Placental pericyte (primary cell): ENCODE results near the gene TRPV3. TPM values are rescaled to one million over a fixed set of nuclear protein-coding genes. Genes with fewer than 3 reads are reported as not detected.

Experiments
- total RNA-seq: library from RNA; depleted of rRNA; stranded (reverse); fragments of >200 nt; gene quantifications from 2 replicates; pipeline ENCODE4 v1.2.3, GENCODE V29; 2012

Gene TRPV3
- 1.4 and 5.5 TPM in 2 replicates for total RNA-seq

GRCh38 chr17:3557768-3558583 lies at the start of gene TRPV3:
Gene TRPV3 (minus strand): TSS chr17:3557812. CDS start chr17:3554850, 2,962 bp downstream.

DNA sequence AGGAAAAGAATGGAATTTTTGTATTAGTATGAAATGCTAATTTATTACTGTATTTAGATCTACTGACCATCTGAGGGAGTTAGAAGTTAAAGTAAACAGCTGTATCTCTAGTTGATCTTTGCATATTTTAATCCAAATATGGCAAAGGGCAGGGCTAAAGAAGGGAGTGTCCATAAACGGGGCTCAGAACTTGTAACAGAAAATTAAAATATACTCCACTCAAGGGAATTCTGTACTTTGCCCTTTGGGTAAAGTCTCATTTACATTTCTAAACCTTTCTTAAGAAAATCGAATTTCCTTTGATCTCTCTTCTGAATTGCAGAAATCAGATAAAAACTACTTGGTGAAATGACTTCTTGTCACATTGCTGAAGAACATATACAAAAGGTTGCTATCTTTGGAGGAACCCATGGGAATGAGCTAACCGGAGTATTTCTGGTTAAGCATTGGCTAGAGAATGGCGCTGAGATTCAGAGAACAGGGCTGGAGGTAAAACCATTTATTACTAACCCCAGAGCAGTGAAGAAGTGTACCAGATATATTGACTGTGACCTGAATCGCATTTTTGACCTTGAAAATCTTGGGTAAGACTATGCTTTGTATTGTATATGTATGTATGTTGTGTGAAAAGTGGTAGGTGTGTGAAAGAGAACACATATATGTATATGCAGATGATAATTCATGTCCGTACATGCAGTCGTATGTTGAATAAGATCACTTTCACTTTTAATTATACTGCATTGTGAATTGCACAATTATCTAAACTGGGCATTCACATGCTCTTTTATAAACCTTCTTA lies 81.6 kb downstream of the TRPV3 start, which contains the start of gene ASPA:
Gene ASPA, plus strand, starts transcription at position 186 of the 799 bp plus-strand sequence. Its CDS starts 163 bp downstream, at position 349.

GRCh38 chr17:3471599-3471998 lies 86.0 kb downstream of the TRPV3 start, which contains the start of gene SPATA22:
Gene SPATA22 (minus strand): TSS chr17:3471819. CDS start chr17:3469325, 2,494 bp downstream.

Other genes with a start within 250 kb of the TRPV3 start
- gene OR3A2, start 171.5 kb downstream of the TRPV3 start, total RNA-seq, result 1.7 and 4.8 TPM in 2 replicates
- not detected in 2 replicates for gene OR1E1, start 159.4 kb downstream of the TRPV3 start, total RNA-seq
- not detected in 2 replicates for gene OR3A3, start 146.4 kb downstream of the TRPV3 start, total RNA-seq
- 0.14 TPM in 1 of 2 replicates, not detected in the other for gene OR1E2, start 124.0 kb downstream of the TRPV3 start, total RNA-seq
- 0.14 and 0.22 TPM in 2 replicates for gene SPATA22, start 86.0 kb downstream of the TRPV3 start, total RNA-seq
- 0.22 TPM in 1 of 2 replicates, not detected in the other for gene ASPA, start 81.8 kb downstream of the TRPV3 start, total RNA-seq
- gene TRPV1, start 51.6 kb upstream of the TRPV3 start, total RNA-seq, result 2.1 and 4.4 TPM in 2 replicates
- 11.2 and 23.3 TPM in 2 replicates for gene SHPK, start 78.4 kb upstream of the TRPV3 start, total RNA-seq
- gene CTNS, start 78.9 kb upstream of the TRPV3 start, total RNA-seq, result 15.7 and 74.2 TPM in 2 replicates
- gene TAX1BP3, start 110.8 kb upstream of the TRPV3 start, total RNA-seq, result 192 and 236 TPM in 2 replicates
- 9.9 and 12.0 TPM in 2 replicates for gene EMC6, start 111.0 kb upstream of the TRPV3 start, total RNA-seq
- 0.44 and 2.0 TPM in 2 replicates for gene P2RX5, start 138.3 kb upstream of the TRPV3 start, total RNA-seq
- gene HASPIN, start 166.1 kb upstream of the TRPV3 start, total RNA-seq, result 0.44 and 19.6 TPM in 2 replicates
- gene ITGAE, start 243.4 kb upstream of the TRPV3 start, total RNA-seq, result 4.2 and 15.0 TPM in 2 replicates